ENCODE measurements around the gene KCNN1. TPM values are rescaled to one million over a fixed set of nuclear protein-coding genes. Genes with fewer than 3 reads are reported as not detected.

The KCNN1 gene
- total RNA-seq, 1 experiment from 2014 or later: 0.90 TPM

- H3K36me3 ChIP-seq (ENCODE audit: control insufficient read depth, insufficient read depth, low read length): no peaks in the 10 kb centered on the region
- H3K9me3 ChIP-seq (ENCODE audit: control insufficient read depth, insufficient read depth, low read depth, low read length): no peaks in the 10 kb centered on the region
- peaks cover 8% of the 10 kb centered on the region for H3K4me1 ChIP-seq (ENCODE audit: control insufficient read depth, insufficient read depth, low read length)
- intact Hi-C loops (cut with micrococcal nuclease; ENCODE audit: unreplicated experiment): loop anchor here (1.0 kb wide), 1 partner anchor 51 kb away; no protein-coding TSS in a partner anchor
- in situ Hi-C loops (cut with HindIII; ENCODE audit: low pct_unique_long_range_greater_than_20kb, low sequenced_read_pairs): no loop called here
- no TSS peak for BruUV-seq (replicated peaks)
- ChIA-PET CTCF (no interaction called here), POLR2A (no interaction called here)
- no peaks in the 10 kb centered on the region for H3K27me3 ChIP-seq (ENCODE audit: control insufficient read depth, insufficient read depth, low read length)
- TF ChIP-seq, protein P1, sequence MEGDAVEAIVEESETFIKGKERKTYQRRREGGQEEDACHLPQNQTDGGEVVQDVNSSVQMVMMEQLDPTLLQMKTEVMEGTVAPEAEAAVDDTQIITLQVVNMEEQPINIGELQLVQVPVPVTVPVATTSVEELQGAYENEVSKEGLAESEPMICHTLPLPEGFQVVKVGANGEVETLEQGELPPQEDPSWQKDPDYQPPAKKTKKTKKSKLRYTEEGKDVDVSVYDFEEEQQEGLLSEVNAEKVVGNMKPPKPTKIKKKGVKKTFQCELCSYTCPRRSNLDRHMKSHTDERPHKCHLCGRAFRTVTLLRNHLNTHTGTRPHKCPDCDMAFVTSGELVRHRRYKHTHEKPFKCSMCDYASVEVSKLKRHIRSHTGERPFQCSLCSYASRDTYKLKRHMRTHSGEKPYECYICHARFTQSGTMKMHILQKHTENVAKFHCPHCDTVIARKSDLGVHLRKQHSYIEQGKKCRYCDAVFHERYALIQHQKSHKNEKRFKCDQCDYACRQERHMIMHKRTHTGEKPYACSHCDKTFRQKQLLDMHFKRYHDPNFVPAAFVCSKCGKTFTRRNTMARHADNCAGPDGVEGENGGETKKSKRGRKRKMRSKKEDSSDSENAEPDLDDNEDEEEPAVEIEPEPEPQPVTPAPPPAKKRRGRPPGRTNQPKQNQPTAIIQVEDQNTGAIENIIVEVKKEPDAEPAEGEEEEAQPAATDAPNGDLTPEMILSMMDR (IDR thresholded peaks at IDR 0.05): peak; percentile 95
- TF ChIP-seq SIN3A (IDR thresholded peaks at IDR 0.05; ENCODE audit: borderline replicate concordance, insufficient read depth, low read depth, low read length): no peak
- no peak for TF ChIP-seq TCF7L2 (IDR thresholded peaks at IDR 0.05; ENCODE audit: low read depth, low read length)
- TF ChIP-seq POLR2AphosphoS5 (IDR thresholded peaks at IDR 0.05; ENCODE audit: low read depth, low read length): no peak
- no peak for TF ChIP-seq REST (IDR thresholded peaks at IDR 0.05; ENCODE audit: insufficient read depth in 1 of 2, low read depth in 2 of 2, low read length in 1 of 2)
- H3K4me3 ChIP-seq (ENCODE audit: low read depth in 2 of 2, low read length in 2 of 2): peak overlapping the region; percentile 39 to 51
- H3K27ac ChIP-seq (ENCODE audit: low read length): peak overlapping the region; percentile 69; the same call in 1 of the 2 replicates
- DNase-seq (ENCODE audit: low read depth, low spot score): no peak
- ATAC-seq: peak; percentile 89
Measured at GRCh38 chr19:18007044-18007916, 40.4 kb downstream of the KCNN1 start.

- intact Hi-C loops (cut with micrococcal nuclease; ENCODE audit: unreplicated experiment) (loop anchor here (1.0 kb wide), 1 partner anchor 50 kb away; no protein-coding TSS in a partner anchor), in situ Hi-C loops (cut with HindIII; ENCODE audit: low pct_unique_long_range_greater_than_20kb, low sequenced_read_pairs) (no loop called here)
- Histone ChIP-seq H3K27ac (ENCODE audit: low read length) (peak within 1 kb of the TSS; percentile 69; the same call in 1 of the 2 replicates), H3K9me3 (ENCODE audit: control insufficient read depth, insufficient read depth, low read depth, low read length) (no peaks in the 10 kb centered on the region), H3K36me3 (ENCODE audit: control insufficient read depth, insufficient read depth, low read length) (no peaks in the 10 kb centered on the region), H3K27me3 (ENCODE audit: control insufficient read depth, insufficient read depth, low read length) (no peaks in the 10 kb centered on the region), H3K4me3 (ENCODE audit: low read depth in 2 of 2, low read length in 2 of 2) (peak within 1 kb of the TSS; percentile 39 to 51), H3K4me1 (ENCODE audit: control insufficient read depth, insufficient read depth, low read length) (peaks cover 11% of the 10 kb centered on the region)
- no TSS peak for BruUV-seq (replicated peaks)
- ATAC-seq (peak; percentile 85), DNase-seq (ENCODE audit: low read depth, low spot score) (no peak)
- POLR2A ChIA-PET: interaction anchor here (0.5 to 0.6 kb wide), 2 partner anchors 144 to 147 kb away, joined by 4 to 6 read pairs; no protein-coding TSS in a partner anchor
- TF ChIP-seq, protein P1 (IDR thresholded peaks at IDR 0.05): no peak
- TF ChIP-seq REST (IDR thresholded peaks at IDR 0.05; ENCODE audit: insufficient read depth in 1 of 2, low read depth in 2 of 2, low read length in 1 of 2): no peak
- no peak for TF ChIP-seq SIN3A (IDR thresholded peaks at IDR 0.05; ENCODE audit: borderline replicate concordance, insufficient read depth, low read depth, low read length)
- 0 out of 2 replicates have a peak, but pooled peaks have one; percentile 25 for TF ChIP-seq POLR2AphosphoS5 (IDR thresholded peaks at IDR 0.05; ENCODE audit: low read depth, low read length)
- no peak for TF ChIP-seq TCF7L2 (IDR thresholded peaks at IDR 0.05; ENCODE audit: low read depth, low read length)
- CTCF ChIA-PET: interaction anchor here (0.6 kb wide), 3 partner anchors 52 to 218 kb away, joined by 4 to 5 read pairs (median 5); no protein-coding TSS in a partner anchor
Measured at GRCh38 chr19:18007917-18008673, 41.2 kb downstream of the KCNN1 start, which contains the start of gene ARRDC2. ARRDC2 (plus strand) TSS chr19:18008170; CDS start chr19:18008311, 141 bp downstream.

Measured in Panc1 (cell line).